Panc1 (cell line): Measurements from ENCODE around the gene LPP. TPM values are rescaled to one million over a fixed set of nuclear protein-coding genes. Genes with fewer than 3 reads are reported as not detected.

Experiments used
- ATAC-seq: fragments of 200-7000 bp; cut with Tn5 transposase; 2 replicates; pipeline ENCODE4 v1.9.1; 2020; ENCODE audit warnings: mild to moderate bottlenecking, moderate library complexity
- BruUV-seq: library from RNA; stranded (reverse); fragments of 400-500 nt; replicated peaks from 2 replicates; lab custom pipeline; 2021; lab: Mats Ljungman, UMichigan
- CTCF ChIA-PET: fragments of 300-600 bp; sonication (Branson Sonifier 250); formaldehyde crosslinking; loops from one replicate; lab custom pipeline; 2022; ENCODE audit warnings: antibody characterized with exemption; lab: Charles Lee
- POLR2A ChIA-PET: fragments of 300-600 bp; sonication (Branson Sonifier 250); formaldehyde crosslinking; loops from one replicate; lab custom pipeline; 2022; ENCODE audit warnings: antibody characterized with exemption; lab: Charles Lee
- DNase-seq: peaks from one replicate; pipeline ENCODE4 v3.0.0-alpha.2; 2010; ENCODE audit warnings: low read depth, low spot score
- H3K27ac ChIP-seq: 2 replicates; pipeline ENCODE4 v1.5.1; 2011; ENCODE audit warnings: mild to moderate bottlenecking, low read length, inconsistent platforms
- H3K27me3 ChIP-seq: fragments of 200-500 bp; sonication (Bioruptor generic); 2 replicates; pipeline ENCODE4 v1.6.0; 2014; ENCODE audit warnings: low read length, inconsistent platforms; ENCODE audit not compliant: control insufficient read depth, insufficient read depth
- H3K36me3 ChIP-seq: fragments of 200-500 bp; sonication (Bioruptor generic); 2 replicates; pipeline ENCODE4 v1.5.1; 2014; ENCODE audit warnings: inconsistent platforms, mild to moderate bottlenecking, low read length, moderate library complexity; ENCODE audit not compliant: control insufficient read depth, insufficient read depth
- H3K4me1 ChIP-seq: 2 replicates; pipeline ENCODE4 v1.5.1; 2011; ENCODE audit warnings: inconsistent platforms, mild to moderate bottlenecking, low read length, moderate library complexity; ENCODE audit not compliant: control insufficient read depth, insufficient read depth
- H3K4me3 ChIP-seq, 2 experiments: 2 replicates each; pipeline ENCODE4 v1.5.1; 2011 to 2012; ENCODE audit warnings: low read depth in 2 of 2, low read length in 2 of 2, mild to moderate bottlenecking in 2 of 2, inconsistent platforms in 1 of 2, moderate library complexity in 1 of 2
- H3K9me3 ChIP-seq: fragments of 200-500 bp; sonication (Bioruptor generic); 2 replicates; pipeline ENCODE4 v1.5.1; 2014; ENCODE audit warnings: low read depth, mild to moderate bottlenecking, inconsistent platforms, low read length, moderate library complexity; ENCODE audit not compliant: control insufficient read depth, insufficient read depth
- CTCF ChIP-seq: fragments of 450-650 bp; IDR thresholded peaks from 2 replicates; pipeline ENCODE4 v1.5.1; 2017; ENCODE audit warnings: mild to moderate bottlenecking
- POLR2AphosphoS5 ChIP-seq: IDR thresholded peaks from 2 replicates; pipeline ENCODE4 v1.6.1; 2012; ENCODE audit warnings: mild to moderate bottlenecking, low read depth, low read length, moderate library complexity
- REST ChIP-seq, 2 experiments: IDR thresholded peaks; 2 replicates each; pipeline ENCODE4 v1.6.1; 2011 to 2012; ENCODE audit warnings: low read depth in 2 of 2, control low read depth in 1 of 2, low read length in 1 of 2, mild to moderate bottlenecking in 1 of 2, moderate library complexity in 1 of 2; ENCODE audit not compliant: insufficient read depth in 1 of 2
- SIN3A ChIP-seq: IDR thresholded peaks from 2 replicates; pipeline ENCODE4 v1.6.1; 2012; ENCODE audit warnings: low read depth, mild to moderate bottlenecking, low read length, moderate library complexity, borderline replicate concordance; ENCODE audit not compliant: insufficient read depth
- TCF7L2 ChIP-seq: IDR thresholded peaks from 2 replicates; pipeline ENCODE4 v1.6.1; 2011; ENCODE audit warnings: mild to moderate bottlenecking, low read depth, low read length, inconsistent platforms
- in situ Hi-C: cut with HindIII; loops from 2 replicates; pipeline ENCODE4 v1.10.0; 2016; ENCODE audit warnings: low sequenced_read_pairs, low pct_unique_long_range_greater_than_20kb
- intact Hi-C: fragments of 100-400 bp; cut with micrococcal nuclease; formaldehyde crosslinking; loops from one replicate; pipeline ENCODE4 v1.10.0; 2022; ENCODE audit not compliant: unreplicated experiment
- total RNA-seq: library from RNA; stranded (reverse); gene quantifications from one replicate; pipeline ENCODE4 v1.2.1, GENCODE V29; 2021; ENCODE audit not compliant: unreplicated experiment

The LPP gene
- total RNA-seq, 1 experiment from 2014 or later, result 90.0 TPM

- ATAC-seq (no peak), DNase-seq (no peak)
- TF ChIP-seq TCF7L2 (no peak), REST (IDR thresholded peaks at IDR 0.05; ENCODE audit: insufficient read depth in 1 of 2, low read depth in 2 of 2, low read length in 1 of 2) (no peak)
- ChIA-PET POLR2A (no interaction called here), CTCF (no interaction called here)
- intact Hi-C loops (no loop called here), in situ Hi-C loops (no loop called here)
- H3K27ac ChIP-seq, result no peak overlapping the region
- BruUV-seq, result no TSS peak
- H3K4me3 ChIP-seq, result no peak overlapping the region
- no peaks in the 10 kb centered on the region; the same call in 1 of the 2 replicates for H3K36me3 ChIP-seq
- H3K27me3 ChIP-seq, result no peaks in the 10 kb centered on the region
- H3K4me1 ChIP-seq, result no peaks in the 10 kb centered on the region
- H3K9me3 ChIP-seq, result peaks cover 8% of the 10 kb centered on the region; the same call in 1 of the 2 replicates
Observed at GRCh38 chr3:188605905-188606304, 451.9 kb downstream of the LPP start.

GRCh38 chr3:188607805-188608315 lies 453.9 kb downstream of the LPP start:
- no peaks in the 10 kb centered on the region for H3K4me1 ChIP-seq
- H3K27me3 ChIP-seq, result no peaks in the 10 kb centered on the region
- no TSS peak for BruUV-seq
- CTCF ChIA-PET, result interaction anchor here (0.6 kb wide), 1 partner anchor 136 kb away, joined by 4 read pairs; no protein-coding TSS in a partner anchor
- no peak for ATAC-seq
- POLR2A ChIA-PET, result no interaction called here
- no peak for DNase-seq
- H3K27ac ChIP-seq, result no peak overlapping the region
- intact Hi-C loops, result no loop called here
- in situ Hi-C loops, result no loop called here
- H3K9me3 ChIP-seq, result peaks cover 8% of the 10 kb centered on the region; the same call in 1 of the 2 replicates
- no peak for TF ChIP-seq CTCF
- TF ChIP-seq SIN3A, result no peak
- TF ChIP-seq POLR2AphosphoS5, result no peak
- no peak for TF ChIP-seq REST (IDR thresholded peaks at IDR 0.05; ENCODE audit: insufficient read depth in 1 of 2, low read depth in 2 of 2, low read length in 1 of 2)
- no peak for TF ChIP-seq TCF7L2
- no peak overlapping the region for H3K4me3 ChIP-seq
- no peaks in the 10 kb centered on the region; the same call in 1 of the 2 replicates for H3K36me3 ChIP-seq
